ENCODE data around the gene TMEM150C. TPM values are rescaled to one million over a fixed set of nuclear protein-coding genes. Genes with fewer than 3 reads are reported as not detected.

TMEM150C gene
- total and polyA plus RNA-seq, 8 donors = 1.0 to 8.7 (median 3.0) TPM

DNA sequence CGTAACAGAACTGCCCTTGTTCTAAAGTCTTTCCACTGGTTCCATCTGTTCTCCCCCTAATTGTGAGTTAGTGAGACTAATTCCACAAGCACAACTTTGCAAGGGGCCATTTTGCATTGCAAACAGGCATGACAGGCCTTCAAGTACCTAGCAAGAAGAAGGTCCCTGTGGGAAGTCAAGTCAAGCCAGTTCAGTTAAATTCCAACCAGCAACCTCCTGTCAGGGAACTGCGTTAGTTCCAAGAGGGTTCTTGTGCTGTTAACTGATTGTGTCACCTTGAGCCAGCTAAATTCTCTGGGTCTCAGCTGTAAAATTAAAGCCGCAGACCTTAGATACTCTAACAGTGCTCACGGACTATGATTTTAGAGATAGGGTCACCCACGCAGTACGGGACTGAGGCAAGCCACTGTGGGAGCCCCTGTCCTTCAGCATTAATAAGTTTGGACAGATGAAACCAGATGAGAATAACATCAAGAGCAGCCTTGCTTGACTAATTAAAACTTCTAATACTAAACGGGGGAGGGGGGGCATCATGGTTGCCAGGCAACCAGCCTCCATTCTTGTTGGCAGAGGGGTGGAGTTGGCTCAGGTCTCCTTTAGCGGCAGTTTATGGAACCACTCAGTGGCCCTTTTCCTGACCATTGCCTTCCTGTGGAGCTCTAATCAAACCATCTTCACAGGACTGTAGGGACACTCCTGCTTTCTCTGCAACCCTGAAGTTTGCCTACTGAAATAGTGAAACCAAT, 24.1 kb upstream of the TMEM150C start:
- H3K4me1 ChIP-seq = peaks cover 0 to 6% (median 0%) of the 10 kb centered on the region in 3 donors
- TF ChIP-seq, protein P1, sequence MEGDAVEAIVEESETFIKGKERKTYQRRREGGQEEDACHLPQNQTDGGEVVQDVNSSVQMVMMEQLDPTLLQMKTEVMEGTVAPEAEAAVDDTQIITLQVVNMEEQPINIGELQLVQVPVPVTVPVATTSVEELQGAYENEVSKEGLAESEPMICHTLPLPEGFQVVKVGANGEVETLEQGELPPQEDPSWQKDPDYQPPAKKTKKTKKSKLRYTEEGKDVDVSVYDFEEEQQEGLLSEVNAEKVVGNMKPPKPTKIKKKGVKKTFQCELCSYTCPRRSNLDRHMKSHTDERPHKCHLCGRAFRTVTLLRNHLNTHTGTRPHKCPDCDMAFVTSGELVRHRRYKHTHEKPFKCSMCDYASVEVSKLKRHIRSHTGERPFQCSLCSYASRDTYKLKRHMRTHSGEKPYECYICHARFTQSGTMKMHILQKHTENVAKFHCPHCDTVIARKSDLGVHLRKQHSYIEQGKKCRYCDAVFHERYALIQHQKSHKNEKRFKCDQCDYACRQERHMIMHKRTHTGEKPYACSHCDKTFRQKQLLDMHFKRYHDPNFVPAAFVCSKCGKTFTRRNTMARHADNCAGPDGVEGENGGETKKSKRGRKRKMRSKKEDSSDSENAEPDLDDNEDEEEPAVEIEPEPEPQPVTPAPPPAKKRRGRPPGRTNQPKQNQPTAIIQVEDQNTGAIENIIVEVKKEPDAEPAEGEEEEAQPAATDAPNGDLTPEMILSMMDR (IDR thresholded peaks at IDR 0.05) = no peak
- WGBS, 2 donors = 80 to 81% methylated on average over 8 of the region's 8 CpGs
- ATAC-seq (peak in 1 of 4 donors; percentile 42), DNase-seq (no peak), FAIRE-seq (no peak)
- no peak overlapping the region for H3K4me3 ChIP-seq
- no peaks in the 10 kb centered on the region for H3K9me3 ChIP-seq
- no peaks in the 10 kb centered on the region for H3K27me3 ChIP-seq
- no peak overlapping the region for H3K27ac ChIP-seq
- H3K36me3 ChIP-seq = no peaks in the 10 kb centered on the region
- intact Hi-C loops (cut with DNase I) = no loop called here

DNA sequence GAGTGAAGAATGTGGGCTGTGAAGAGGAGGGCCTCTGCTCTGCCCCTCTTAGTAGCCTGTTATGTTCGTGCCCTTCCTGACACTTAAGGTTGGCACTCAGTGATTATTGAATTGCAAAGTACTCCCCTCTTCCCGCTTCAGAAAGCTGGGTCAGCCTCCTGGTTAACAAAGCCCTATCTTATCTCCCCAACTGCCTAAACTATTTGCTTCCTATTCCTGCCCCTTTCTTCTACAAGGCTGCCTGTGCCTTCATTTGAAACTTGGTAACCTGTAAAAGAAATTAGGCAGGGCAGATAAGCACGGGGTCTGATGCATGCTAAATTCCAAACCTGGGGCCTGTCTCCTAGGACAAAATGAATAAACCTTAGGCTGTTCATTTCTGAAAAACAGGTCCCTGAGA, 23.1 kb upstream of the TMEM150C start:
- no peaks in the 10 kb centered on the region for H3K9me3 ChIP-seq
- TF ChIP-seq, protein P1 (IDR thresholded peaks at IDR 0.05) = no peak
- FAIRE-seq = no peak
- ATAC-seq = no peak
- intact Hi-C loops (cut with DNase I) = no loop called here
- 66 to 71% methylated on average over 3 of the region's 3 CpGs for WGBS, 2 donors
- no peaks in the 10 kb centered on the region for H3K36me3 ChIP-seq
- H3K4me1 ChIP-seq = peaks cover 0 to 6% (median 0%) of the 10 kb centered on the region in 3 donors
- no peaks in the 10 kb centered on the region for H3K27me3 ChIP-seq
- H3K27ac ChIP-seq = no peak overlapping the region
- DNase-seq = no peak
- no peak overlapping the region for H3K4me3 ChIP-seq

DNA sequence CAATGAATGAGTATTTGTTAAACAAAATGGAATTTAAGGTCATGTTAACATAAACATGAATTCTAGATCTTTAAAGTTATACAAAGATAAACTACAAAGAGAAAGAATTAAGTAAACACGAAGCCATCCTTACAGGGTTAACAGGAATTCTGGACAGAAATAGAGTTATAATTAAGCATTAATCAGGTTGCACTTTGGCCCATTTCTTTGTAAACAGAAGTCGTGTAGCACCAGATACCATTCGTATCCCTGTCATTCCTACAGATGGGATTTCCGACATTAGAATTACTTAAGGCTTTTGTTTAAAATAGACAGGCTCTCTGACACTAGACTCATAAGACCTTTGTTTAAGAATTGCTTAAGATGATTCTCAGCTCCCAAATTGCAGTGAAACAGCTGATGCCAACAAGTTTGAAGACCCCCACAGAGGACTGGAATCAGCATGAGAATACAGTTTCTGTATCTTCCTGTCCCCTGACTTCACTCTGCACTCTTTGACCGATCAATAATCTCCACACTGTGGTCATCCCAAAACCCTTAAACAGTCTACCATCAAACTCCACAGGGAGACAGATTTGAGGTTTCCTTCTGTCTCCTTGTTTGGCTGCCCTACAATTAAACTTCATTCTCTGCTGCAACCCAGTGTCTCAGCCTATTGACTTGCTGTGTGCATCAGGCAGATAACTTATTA, 22.3 kb upstream of the TMEM150C start:
- Histone ChIP-seq H3K4me3 (no peak overlapping the region), H3K27ac (no peak overlapping the region), H3K27me3 (no peaks in the 10 kb centered on the region), H3K36me3 (no peaks in the 10 kb centered on the region), H3K9me3 (no peaks in the 10 kb centered on the region), H3K4me1 (peaks cover 0 to 6% (median 0%) of the 10 kb centered on the region in 3 donors)
- 31 to 38% methylated on average over 5 of the region's 5 CpGs for WGBS, 2 donors
- FAIRE-seq (no peak), ATAC-seq (no peak), DNase-seq (no peak)
- TF ChIP-seq, protein P1 (IDR thresholded peaks at IDR 0.05) = no peak
- intact Hi-C loops (cut with DNase I) = no loop called here

DNA sequence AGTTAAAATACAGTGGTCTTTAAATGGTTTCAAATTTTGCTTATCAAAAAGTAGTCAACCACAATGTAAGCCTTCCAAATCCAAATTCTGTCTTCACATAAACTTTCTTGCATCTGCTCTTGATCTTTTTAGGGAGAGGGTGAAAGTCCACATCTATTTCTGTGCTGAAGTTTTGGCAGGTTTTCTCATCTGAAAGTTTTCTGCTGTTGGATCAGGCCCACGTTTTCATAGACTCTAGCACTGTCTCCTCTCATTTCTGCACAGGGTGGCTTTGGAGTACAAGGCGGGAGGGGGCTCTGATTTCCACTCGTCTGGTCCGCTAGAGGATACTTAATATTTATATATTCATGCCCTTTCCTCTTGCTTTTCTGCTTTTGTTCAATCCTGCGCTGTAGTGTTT, 18.1 kb upstream of the TMEM150C start:
- TF ChIP-seq, protein P1 (IDR thresholded peaks at IDR 0.05) = no peak
- Histone ChIP-seq H3K36me3 (no peaks in the 10 kb centered on the region), H3K4me1 (peaks cover 0 to 6% (median 0%) of the 10 kb centered on the region in 3 donors), H3K27me3 (no peaks in the 10 kb centered on the region), H3K27ac (no peak overlapping the region), H3K9me3 (no peaks in the 10 kb centered on the region), H3K4me3 (no peak overlapping the region)
- FAIRE-seq = no peak
- no peak for DNase-seq
- intact Hi-C loops (cut with DNase I) = no loop called here
- ATAC-seq = no peak
- WGBS, 2 donors = 82 to 85% methylated on average over 5 of the region's 5 CpGs

DNA sequence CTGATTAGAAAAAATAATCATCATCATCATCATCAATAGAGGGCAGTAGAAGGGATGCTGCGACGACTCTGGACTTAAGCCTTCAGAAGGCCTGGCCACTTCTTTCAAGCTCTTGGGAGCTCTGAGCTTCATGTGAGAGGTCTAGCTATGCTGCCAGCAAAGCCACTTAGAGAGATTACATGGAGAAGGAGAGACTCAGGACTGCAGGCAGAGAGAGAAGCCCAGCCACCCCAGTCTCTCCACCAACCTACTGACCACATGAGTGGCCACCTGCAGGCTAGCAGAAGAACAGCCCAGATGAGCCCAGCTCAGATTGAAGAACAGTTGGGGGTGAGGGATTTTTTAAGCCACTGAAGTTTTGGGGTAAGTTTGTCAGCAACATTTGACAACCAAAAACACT, 17.1 kb upstream of the TMEM150C start:
- Histone ChIP-seq H3K27me3 (no peaks in the 10 kb centered on the region), H3K36me3 (no peaks in the 10 kb centered on the region), H3K9me3 (no peaks in the 10 kb centered on the region), H3K4me1 (peaks cover 0 to 4% (median 0%) of the 10 kb centered on the region in 3 donors), H3K27ac (no peak overlapping the region), H3K4me3 (no peak overlapping the region)
- WGBS, 2 donors = 92 to 94% methylated on average over 2 of the region's 2 CpGs
- no peak for DNase-seq
- intact Hi-C loops (cut with DNase I) = no loop called here
- no peak for FAIRE-seq
- TF ChIP-seq, protein P1 (IDR thresholded peaks at IDR 0.05) = no peak
- ATAC-seq = no peak
